ENCODE measurements around the gene GTF2H2C.
"Not testable (repeated sequence)": the region's sequence is repeated elsewhere in the genome, so short reads cannot be mapped to it uniquely, and the experiment has no call there.

The GTF2H2C gene

GRCh38 chr5:69566172-69566571, 6.2 kb downstream of the GTF2H2C start:
- not testable (repeated sequence) for DNase-seq (ENCODE audit: low read depth in 3 of 3)

- DNase-seq (ENCODE audit: low read depth in 3 of 3) = not testable (repeated sequence)
These were observed 8.1 kb downstream of the GTF2H2C start for GRCh38 chr5:69568072-69568471.

DNA sequence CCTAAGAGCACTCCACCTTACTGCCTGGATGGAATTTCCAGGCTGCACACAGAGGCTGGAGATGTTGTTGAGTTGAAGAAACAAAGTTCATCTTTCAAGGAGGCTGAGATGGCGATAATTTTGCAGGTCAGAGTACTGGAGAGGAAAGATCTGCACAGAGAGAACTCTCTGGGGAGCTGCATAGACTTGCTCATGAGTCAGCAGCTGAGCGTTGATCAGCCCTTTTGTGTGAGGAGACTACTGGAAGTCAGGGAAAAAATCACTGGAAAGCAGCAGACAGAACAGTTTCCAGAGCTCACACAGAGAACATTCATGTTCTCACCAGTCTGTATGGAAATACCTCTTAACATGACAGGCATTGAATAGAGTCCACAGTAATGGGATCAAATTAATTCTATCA, 23.4 kb downstream of the GTF2H2C start:
- not testable (repeated sequence) for DNase-seq (ENCODE audit: low read depth in 3 of 3)

GRCh38 chr5:69596114-69596840, 36.3 kb downstream of the GTF2H2C start:
- DNase-seq (ENCODE audit: low read depth in 3 of 3) = not testable (repeated sequence)

GRCh38 chr5:69601947-69602346, 42.0 kb downstream of the GTF2H2C start:
- not testable (repeated sequence) for DNase-seq (ENCODE audit: low read depth in 3 of 3)

GRCh38 chr5:69606839-69607238, 46.8 kb downstream of the GTF2H2C start:
- DNase-seq (ENCODE audit: low read depth in 3 of 3) = not testable (repeated sequence)

- DNase-seq (ENCODE audit: low read depth in 3 of 3) = not testable (repeated sequence)
These were observed 47.8 kb downstream of the GTF2H2C start for GRCh38 chr5:69607750-69608149.

DNA sequence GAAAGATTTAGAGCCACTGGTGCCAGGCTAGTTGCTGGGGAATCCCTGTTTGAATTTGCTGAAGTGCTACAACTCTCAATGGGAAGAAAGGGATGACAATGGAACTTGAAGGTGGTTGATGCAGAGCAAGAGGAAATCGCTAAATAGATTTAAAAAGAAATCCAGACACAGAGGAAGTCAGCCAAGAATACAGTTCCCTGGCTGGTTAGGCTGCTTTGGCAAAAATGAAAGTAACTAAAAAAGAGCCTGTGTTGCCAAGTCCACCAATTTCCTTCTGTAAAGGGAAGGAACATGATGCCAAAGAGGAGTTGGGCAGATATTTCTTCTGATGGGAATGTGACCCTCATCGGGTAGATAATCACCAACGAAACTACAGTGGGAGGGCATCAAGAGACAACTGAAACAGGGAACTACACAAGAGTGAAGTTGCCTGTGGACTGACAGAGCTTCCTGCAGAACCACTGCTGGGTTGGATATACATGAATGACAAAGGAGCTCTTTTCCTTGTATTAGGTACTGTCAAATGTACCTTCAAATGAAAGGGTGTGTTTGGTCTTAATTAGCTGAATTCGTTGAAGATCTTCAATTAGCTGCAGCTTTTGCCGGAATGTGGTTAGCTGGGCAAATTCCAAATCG, 49.0 kb downstream of the GTF2H2C start:
- DNase-seq (ENCODE audit: low read depth in 3 of 3) = not testable (repeated sequence)

DNA sequence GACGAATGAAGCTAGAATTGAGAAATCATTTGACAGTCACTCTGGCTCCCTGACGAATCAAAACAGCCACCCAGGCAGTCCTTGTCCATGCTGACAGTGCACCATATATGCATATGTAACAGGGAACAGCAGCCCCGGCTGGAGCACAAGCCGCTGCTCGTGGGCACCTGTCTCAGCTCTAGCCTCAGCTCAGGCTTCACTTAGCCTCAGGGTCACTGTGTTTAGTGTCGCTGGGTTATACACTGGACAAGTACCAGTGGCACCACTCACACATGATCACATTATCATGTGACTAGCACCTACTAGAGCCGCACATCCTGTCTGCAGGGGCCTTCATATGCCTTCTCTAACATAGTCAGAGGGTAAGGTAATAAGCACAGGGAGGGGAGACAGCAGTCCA, 54.9 kb downstream of the GTF2H2C start:
- not testable (repeated sequence) for DNase-seq (ENCODE audit: low read depth in 3 of 3)

DNA sequence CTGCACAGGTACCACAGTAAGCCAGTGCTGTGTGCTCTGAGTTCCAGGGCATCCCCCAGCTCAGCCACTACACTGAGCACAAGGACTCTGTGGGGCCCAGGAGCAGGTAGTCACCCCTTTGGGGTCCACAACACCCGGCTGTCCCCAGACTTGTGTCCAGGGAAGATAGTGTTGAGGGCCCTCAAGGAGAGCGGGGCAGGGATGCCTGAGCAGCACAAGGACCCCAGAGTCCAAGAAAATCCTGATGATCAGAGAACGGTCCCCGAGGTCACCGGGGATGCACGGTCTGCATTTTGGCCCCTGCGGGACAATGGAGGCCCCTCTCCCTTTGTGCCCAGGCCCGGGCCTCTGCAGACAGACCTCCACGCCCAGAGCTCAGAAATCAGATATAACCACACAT, 71.9 kb downstream of the GTF2H2C start:
- not testable (repeated sequence) for DNase-seq (ENCODE audit: low read depth in 3 of 3)
